Measurements from ENCODE around the gene EVL.

Gene EVL

DNA sequence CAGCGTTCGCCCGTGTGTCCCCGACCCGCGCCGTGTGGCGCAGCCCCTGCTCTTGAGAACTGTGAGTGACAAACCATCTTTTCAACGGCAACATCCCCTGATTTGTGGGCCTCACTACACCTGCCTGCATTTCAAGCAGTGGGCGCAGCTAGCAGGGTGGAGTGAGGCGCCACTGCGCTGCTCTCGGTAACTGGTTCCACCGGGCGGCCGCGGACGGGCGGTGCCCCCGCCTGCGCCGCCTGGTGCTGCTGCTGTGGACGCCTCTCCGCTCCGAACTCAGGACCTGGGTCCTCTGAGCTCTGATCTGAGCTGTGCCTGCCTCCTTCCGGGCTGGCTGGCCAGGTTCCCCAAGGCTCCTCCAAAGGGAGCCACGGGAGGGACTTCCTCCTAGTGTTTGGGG is 100.2 kb downstream of the EVL start:
- ChIA-PET POLR2A (interaction anchor here (1.0 kb wide), 1 partner anchor 27 kb away, joined by 5 read pairs; no protein-coding TSS in a partner anchor), CTCF (no interaction called here)
- TF ChIP-seq FOXA1 (IDR thresholded peaks at IDR 0.05) (no peak), SUZ12 (IDR thresholded peaks at IDR 0.05) (no peak), FOXK2 (IDR thresholded peaks at IDR 0.05) (no peak), NFRKB (IDR thresholded peaks at IDR 0.05) (no peak), BHLHE40 (IDR thresholded peaks at IDR 0.05; ENCODE audit: borderline replicate concordance) (no peak), FOXM1 (IDR thresholded peaks at IDR 0.05; ENCODE audit: borderline replicate concordance) (no peak), L3MBTL2 (conservative IDR thresholded peaks at IDR 0.05) (no peak), ARNT (IDR thresholded peaks at IDR 0.05) (no peak), LEF1 (IDR thresholded peaks at IDR 0.05; ENCODE audit: borderline replicate concordance) (no peak), TARDBP (IDR thresholded peaks at IDR 0.05) (no peak), HDGF (IDR thresholded peaks at IDR 0.05; ENCODE audit: borderline replicate concordance) (no peak), SP1 (IDR thresholded peaks at IDR 0.05) (no peak), ZNF384 (IDR thresholded peaks at IDR 0.05) (no peak), CTBP1 (IDR thresholded peaks at IDR 0.05; ENCODE audit: borderline replicate concordance) (no peak), ELF4 (IDR thresholded peaks at IDR 0.05) (no peak)
- TF ChIP-seq, protein P1, sequence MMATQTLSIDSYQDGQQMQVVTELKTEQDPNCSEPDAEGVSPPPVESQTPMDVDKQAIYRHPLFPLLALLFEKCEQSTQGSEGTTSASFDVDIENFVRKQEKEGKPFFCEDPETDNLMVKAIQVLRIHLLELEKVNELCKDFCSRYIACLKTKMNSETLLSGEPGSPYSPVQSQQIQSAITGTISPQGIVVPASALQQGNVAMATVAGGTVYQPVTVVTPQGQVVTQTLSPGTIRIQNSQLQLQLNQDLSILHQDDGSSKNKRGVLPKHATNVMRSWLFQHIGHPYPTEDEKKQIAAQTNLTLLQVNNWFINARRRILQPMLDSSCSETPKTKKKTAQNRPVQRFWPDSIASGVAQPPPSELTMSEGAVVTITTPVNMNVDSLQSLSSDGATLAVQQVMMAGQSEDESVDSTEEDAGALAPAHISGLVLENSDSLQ (IDR thresholded peaks at IDR 0.05): no peak
- no peak for DNase-seq (ENCODE audit: extremely low spot score)

DNA sequence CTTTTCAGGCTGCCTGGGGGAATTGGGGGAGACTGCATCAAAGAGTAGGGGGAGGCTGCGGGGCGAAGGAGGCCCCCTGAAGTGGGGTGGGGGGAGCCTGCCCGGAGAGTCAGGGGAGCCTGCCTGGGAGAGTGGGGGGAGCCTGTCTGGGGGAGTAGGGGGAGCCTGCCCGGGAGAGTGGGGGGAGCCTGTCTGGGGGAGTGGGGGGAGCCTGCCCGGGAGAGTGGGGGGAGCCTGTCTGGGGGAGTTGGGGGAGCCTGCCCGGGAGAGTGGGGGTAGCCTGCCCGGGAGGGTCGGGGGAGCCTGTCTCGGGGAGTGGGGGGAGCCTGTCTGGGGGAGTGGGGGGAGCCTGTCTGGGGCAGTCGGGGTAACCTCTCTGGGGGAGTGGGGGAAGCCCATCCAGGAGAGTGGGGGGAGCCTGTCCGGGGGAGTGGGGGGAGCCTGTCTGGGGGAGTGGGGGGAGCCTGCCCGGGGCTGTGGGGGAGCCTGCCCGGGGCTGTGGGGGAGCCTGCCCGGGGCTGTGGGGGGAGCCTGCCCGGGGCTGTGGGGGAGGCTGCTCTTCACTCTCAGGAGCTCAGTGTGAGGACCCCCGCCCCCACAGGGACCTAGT is 100.7 kb downstream of the EVL start:
- CTCF ChIA-PET: no interaction called here
- no peak for DNase-seq (ENCODE audit: extremely low spot score)
- TF ChIP-seq SP1 (IDR thresholded peaks at IDR 0.05): no peak
- no peak for TF ChIP-seq SUZ12 (IDR thresholded peaks at IDR 0.05)
- no peak for TF ChIP-seq FOXA1 (IDR thresholded peaks at IDR 0.05)
- TF ChIP-seq BHLHE40 (IDR thresholded peaks at IDR 0.05; ENCODE audit: borderline replicate concordance): no peak
- TF ChIP-seq NFRKB (IDR thresholded peaks at IDR 0.05): no peak
- TF ChIP-seq, protein P1 (IDR thresholded peaks at IDR 0.05): no peak
- no peak for TF ChIP-seq FOXK2 (IDR thresholded peaks at IDR 0.05)
- no peak for TF ChIP-seq HDGF (IDR thresholded peaks at IDR 0.05; ENCODE audit: borderline replicate concordance)
- no peak for TF ChIP-seq ARNT (IDR thresholded peaks at IDR 0.05)
- no peak for TF ChIP-seq CTBP1 (IDR thresholded peaks at IDR 0.05; ENCODE audit: borderline replicate concordance)
- no peak for TF ChIP-seq L3MBTL2 (conservative IDR thresholded peaks at IDR 0.05)
- no peak for TF ChIP-seq TARDBP (IDR thresholded peaks at IDR 0.05)
- no peak for TF ChIP-seq ZNF384 (IDR thresholded peaks at IDR 0.05)
- POLR2A ChIA-PET: interaction anchor here (1.0 kb wide), 1 partner anchor 27 kb away, joined by 5 read pairs; no protein-coding TSS in a partner anchor

DNA sequence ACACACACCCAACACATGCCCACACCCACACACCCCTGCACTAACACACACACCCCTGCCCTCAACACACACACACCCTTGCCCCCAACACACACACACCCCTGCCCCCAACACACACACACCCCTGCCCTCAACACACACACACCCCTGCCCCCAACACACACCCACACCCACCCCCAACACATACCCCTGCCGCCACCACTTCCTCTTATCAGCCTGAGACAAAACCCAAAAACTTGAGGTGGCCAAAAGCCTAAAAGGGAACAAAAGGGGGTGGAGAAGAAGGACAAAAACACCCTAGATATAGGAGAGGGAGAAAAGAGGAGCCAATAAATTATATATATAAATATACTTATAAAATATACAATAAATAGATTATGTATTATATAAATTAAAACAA is 103.3 kb downstream of the EVL start:
- DNase-seq (ENCODE audit: extremely low spot score): no peak
- no peak for TF ChIP-seq FOXA1 (IDR thresholded peaks at IDR 0.05)
- TF ChIP-seq, protein P1 (IDR thresholded peaks at IDR 0.05): no peak
- TF ChIP-seq L3MBTL2 (conservative IDR thresholded peaks at IDR 0.05): no peak
- no peak for TF ChIP-seq SP1 (IDR thresholded peaks at IDR 0.05)
- no peak for TF ChIP-seq CTBP1 (IDR thresholded peaks at IDR 0.05; ENCODE audit: borderline replicate concordance)
- TF ChIP-seq ARNT (IDR thresholded peaks at IDR 0.05): no peak
- no peak for TF ChIP-seq ELF4 (IDR thresholded peaks at IDR 0.05)
- no peak for TF ChIP-seq NFRKB (IDR thresholded peaks at IDR 0.05)
- no peak for TF ChIP-seq FOXK2 (IDR thresholded peaks at IDR 0.05)
- no peak for TF ChIP-seq SUZ12 (IDR thresholded peaks at IDR 0.05)
- TF ChIP-seq ZNF384 (IDR thresholded peaks at IDR 0.05): no peak
- TF ChIP-seq BHLHE40 (IDR thresholded peaks at IDR 0.05; ENCODE audit: borderline replicate concordance): no peak
- no peak for TF ChIP-seq TARDBP (IDR thresholded peaks at IDR 0.05)
- no peak for TF ChIP-seq HDGF (IDR thresholded peaks at IDR 0.05; ENCODE audit: borderline replicate concordance)
- no peak for TF ChIP-seq LEF1 (IDR thresholded peaks at IDR 0.05; ENCODE audit: borderline replicate concordance)
- CTCF ChIA-PET: no interaction called here
- POLR2A ChIA-PET: no interaction called here

DNA sequence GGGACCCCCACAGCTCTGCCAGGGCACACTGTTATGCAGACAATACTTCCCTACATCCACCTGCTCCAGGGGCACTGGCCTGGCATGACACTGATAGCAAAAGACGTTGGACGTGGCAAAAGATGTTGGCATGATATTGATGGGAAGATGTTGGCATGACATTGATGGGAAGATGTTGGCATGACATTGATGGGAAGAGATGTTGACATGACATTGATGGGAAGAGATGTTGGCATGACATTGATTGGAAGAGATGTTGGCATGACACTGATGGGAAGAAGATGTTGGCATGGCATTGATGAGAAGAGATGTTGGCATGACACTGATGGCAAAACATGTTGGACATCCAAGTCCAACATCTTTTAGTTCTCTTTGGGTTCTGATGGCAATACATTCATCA is 105.7 kb downstream of the EVL start:
- DNase-seq (ENCODE audit: extremely low spot score): no peak
- TF ChIP-seq FOXM1 (IDR thresholded peaks at IDR 0.05; ENCODE audit: borderline replicate concordance) (no peak), BHLHE40 (IDR thresholded peaks at IDR 0.05; ENCODE audit: borderline replicate concordance) (no peak), L3MBTL2 (conservative IDR thresholded peaks at IDR 0.05) (no peak), FOXK2 (IDR thresholded peaks at IDR 0.05) (no peak), ELF4 (IDR thresholded peaks at IDR 0.05) (no peak), SP1 (IDR thresholded peaks at IDR 0.05) (no peak), HDGF (IDR thresholded peaks at IDR 0.05; ENCODE audit: borderline replicate concordance) (no peak), LEF1 (IDR thresholded peaks at IDR 0.05; ENCODE audit: borderline replicate concordance) (no peak), ARNT (IDR thresholded peaks at IDR 0.05) (no peak), SUZ12 (IDR thresholded peaks at IDR 0.05) (no peak), CTBP1 (IDR thresholded peaks at IDR 0.05; ENCODE audit: borderline replicate concordance) (no peak), ZNF384 (IDR thresholded peaks at IDR 0.05) (no peak), TARDBP (IDR thresholded peaks at IDR 0.05) (no peak)
- POLR2A ChIA-PET: no interaction called here
- CTCF ChIA-PET: no interaction called here

DNA sequence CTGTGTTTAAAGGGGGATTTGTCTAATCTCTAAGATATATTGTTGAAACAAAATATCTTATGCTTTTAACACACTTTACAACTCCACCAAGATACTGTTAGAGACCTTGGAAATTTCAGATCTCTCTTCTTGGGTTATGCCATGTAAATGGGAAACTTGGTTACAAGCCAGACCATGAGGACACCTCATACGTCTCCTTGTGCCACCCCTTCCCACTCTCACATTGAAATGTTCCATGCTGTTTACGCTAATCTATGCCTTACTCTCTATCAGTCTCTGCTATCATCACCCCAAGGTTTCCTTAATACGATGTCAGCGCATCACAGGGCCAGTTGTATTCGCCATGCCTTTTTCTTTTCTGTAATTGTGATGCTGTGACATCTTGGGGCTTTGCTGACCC is 107.6 kb downstream of the EVL start:
- TF ChIP-seq NFRKB (IDR thresholded peaks at IDR 0.05): no peak
- no peak for TF ChIP-seq TARDBP (IDR thresholded peaks at IDR 0.05)
- TF ChIP-seq L3MBTL2 (conservative IDR thresholded peaks at IDR 0.05): no peak
- TF ChIP-seq ELF4 (IDR thresholded peaks at IDR 0.05): no peak
- TF ChIP-seq SP1 (IDR thresholded peaks at IDR 0.05): no peak
- TF ChIP-seq LEF1 (IDR thresholded peaks at IDR 0.05; ENCODE audit: borderline replicate concordance): no peak
- TF ChIP-seq FOXK2 (IDR thresholded peaks at IDR 0.05): no peak
- no peak for TF ChIP-seq ARNT (IDR thresholded peaks at IDR 0.05)
- no peak for TF ChIP-seq HDGF (IDR thresholded peaks at IDR 0.05; ENCODE audit: borderline replicate concordance)
- TF ChIP-seq FOXM1 (IDR thresholded peaks at IDR 0.05; ENCODE audit: borderline replicate concordance): no peak
- TF ChIP-seq, protein P1 (IDR thresholded peaks at IDR 0.05): no peak
- TF ChIP-seq SUZ12 (IDR thresholded peaks at IDR 0.05): no peak
- TF ChIP-seq FOXA1 (IDR thresholded peaks at IDR 0.05): no peak
- no peak for TF ChIP-seq BHLHE40 (IDR thresholded peaks at IDR 0.05; ENCODE audit: borderline replicate concordance)
- TF ChIP-seq CTBP1 (IDR thresholded peaks at IDR 0.05; ENCODE audit: borderline replicate concordance): no peak
- TF ChIP-seq ZNF384 (IDR thresholded peaks at IDR 0.05): no peak
- no peak for DNase-seq (ENCODE audit: extremely low spot score)
- ChIA-PET CTCF (interaction anchor here (0.7 kb wide), 1 partner anchor 20 kb away, joined by 4 read pairs; no protein-coding TSS in a partner anchor), POLR2A (interaction anchor here (0.6 kb wide), 1 partner anchor 202 kb away, joined by 4 read pairs; no protein-coding TSS in a partner anchor)
